DOHH2 (cell line): ENCODE data around the gene CHCHD4.

Source experiments
- H3F3A ChIP-seq: fragments of 200-600 bp; sonication (generic), shearing (Covaris generic); 2 replicates; pipeline ENCODE4 v1.6.0; 2016; ENCODE audit warnings: antibody characterized with exemption, mild to moderate bottlenecking; ENCODE audit not compliant: control insufficient read depth, insufficient read depth
- H3K27ac ChIP-seq: fragments of 200-600 bp; sonication (generic); 2 replicates; pipeline ENCODE4 v1.5.1; 2014; ENCODE audit warnings: low read depth, mild to moderate bottlenecking, low read length, moderate library complexity
- H3K27me3 ChIP-seq: fragments of 200-600 bp; sonication (generic); 2 replicates; pipeline ENCODE4 v1.6.1; 2014; ENCODE audit warnings: mild to moderate bottlenecking, low read length, mixed read lengths; ENCODE audit not compliant: control insufficient read depth
- H3K36me3 ChIP-seq: fragments of 200-600 bp; sonication (generic); 2 replicates; pipeline ENCODE4 v1.6.1; 2014; ENCODE audit warnings: mild to moderate bottlenecking, low read length, moderate library complexity, mixed read lengths; ENCODE audit not compliant: control insufficient read depth
- H3K4me1 ChIP-seq: fragments of 200-600 bp; sonication (generic); 2 replicates; pipeline ENCODE4 v1.6.1; 2014; ENCODE audit warnings: mild to moderate bottlenecking, low read length, mixed read lengths; ENCODE audit not compliant: control insufficient read depth
- H3K4me2 ChIP-seq: fragments of 200-600 bp; sonication (generic); 2 replicates; pipeline ENCODE4 v1.6.0; 2014; ENCODE audit warnings: mild to moderate bottlenecking, low read length, moderate library complexity
- H3K4me3 ChIP-seq: fragments of 200-600 bp; sonication (generic); 2 replicates; pipeline ENCODE4 v1.5.1; 2014; ENCODE audit warnings: mild to moderate bottlenecking, low read length, mixed read lengths
- H3K79me2 ChIP-seq: fragments of 200-600 bp; sonication (generic); 2 replicates; pipeline ENCODE4 v1.6.1; 2014; ENCODE audit warnings: mild to moderate bottlenecking, low read length, mixed read lengths; ENCODE audit not compliant: control insufficient read depth
- H3K9me2 ChIP-seq: fragments of 200-600 bp; sonication (generic); replicated peaks from 2 replicates; pipeline ENCODE4 v1.6.1; 2014; ENCODE audit warnings: mild to moderate bottlenecking, low read length, mixed read lengths; ENCODE audit not compliant: control insufficient read depth
- H3K9me3 ChIP-seq: fragments of 200-600 bp; sonication (generic); 2 replicates; pipeline ENCODE4 v1.6.1; 2014; ENCODE audit warnings: antibody characterized with exemption, low read length, mixed read lengths; ENCODE audit not compliant: control insufficient read depth, insufficient read depth
- H4K20me1 ChIP-seq: fragments of 200-600 bp; sonication (generic); 2 replicates; pipeline ENCODE4 v1.6.0; 2014; ENCODE audit warnings: low read depth, mild to moderate bottlenecking, antibody characterized with exemption, low read length, moderate library complexity; ENCODE audit not compliant: control insufficient read depth, insufficient read depth
- EZH2phosphoT487 ChIP-seq: fragments of 200-600 bp; sonication (generic); IDR thresholded peaks from 2 replicates; pipeline ENCODE4 v1.6.1; 2017; ENCODE audit warnings: borderline replicate concordance, mild to moderate bottlenecking, antibody characterized with exemption, low read length, moderate library complexity, mixed read lengths
- TF ChIP-seq, protein P1 (sequence below): fragments of 200-600 bp; sonication (generic); IDR thresholded peaks from one replicate; pipeline ENCODE4 v1.5.1; 2014; ENCODE audit warnings: antibody characterized with exemption, mild to moderate bottlenecking, low read depth, low read length; ENCODE audit not compliant: poor library complexity, severe bottlenecking

CHCHD4 gene

DNA sequence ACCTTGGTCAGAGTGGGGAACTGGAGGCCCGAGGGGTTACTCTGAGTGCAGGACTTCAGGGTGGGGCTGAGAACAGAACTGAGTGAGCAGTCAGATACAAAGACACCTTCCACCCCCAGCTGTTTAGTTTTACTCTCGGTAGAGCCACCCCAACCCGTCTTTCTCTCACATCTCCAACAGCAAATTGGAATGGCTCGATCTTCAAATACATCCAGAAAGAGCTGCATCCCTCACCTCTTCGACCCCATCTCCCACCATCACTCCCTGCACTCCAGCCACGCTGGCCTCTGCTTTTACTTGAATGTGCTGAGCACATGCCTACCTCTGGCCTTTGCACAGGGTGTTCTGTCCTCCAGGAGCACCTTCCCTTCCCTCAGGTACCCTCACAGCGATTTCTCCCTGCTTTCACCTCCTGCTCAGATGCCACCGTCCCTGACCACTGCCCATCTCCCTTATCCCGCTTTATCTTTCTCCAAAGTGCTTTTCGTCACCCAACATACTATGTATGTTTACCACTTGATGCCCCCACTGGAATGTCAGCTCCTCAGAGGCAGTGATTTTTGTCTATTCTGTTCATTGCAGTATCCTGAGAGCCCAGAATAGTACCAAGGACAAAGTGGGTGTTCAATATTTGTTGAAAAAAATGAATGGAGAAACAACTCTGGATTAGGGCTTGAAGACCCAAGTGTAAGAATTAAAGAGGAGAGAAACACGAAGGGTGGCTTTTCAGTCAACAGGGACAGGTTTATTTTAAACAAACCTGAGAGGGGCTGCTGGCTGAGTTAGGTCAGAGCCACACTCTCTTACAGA, 4.4 kb downstream of the CHCHD4 start:
- Histone ChIP-seq H3K4me2 (no peak overlapping the region), H3F3A (no peaks in the 10 kb centered on the region), H3K4me3 (no peak overlapping the region), H3K79me2 (peaks cover 81% of the 10 kb centered on the region), H3K4me1 (peaks cover 24% of the 10 kb centered on the region), H3K36me3 (peaks cover 87% of the 10 kb centered on the region), H3K9me2 (no peaks in the 10 kb centered on the region), H4K20me1 (peaks cover 4% of the 10 kb centered on the region; the same call in 1 of the 2 replicates), H3K27ac (no peak overlapping the region), H3K9me3 (no peaks in the 10 kb centered on the region), H3K27me3 (no peaks in the 10 kb centered on the region)
- no peak for TF ChIP-seq EZH2phosphoT487
- TF ChIP-seq, protein P1, sequence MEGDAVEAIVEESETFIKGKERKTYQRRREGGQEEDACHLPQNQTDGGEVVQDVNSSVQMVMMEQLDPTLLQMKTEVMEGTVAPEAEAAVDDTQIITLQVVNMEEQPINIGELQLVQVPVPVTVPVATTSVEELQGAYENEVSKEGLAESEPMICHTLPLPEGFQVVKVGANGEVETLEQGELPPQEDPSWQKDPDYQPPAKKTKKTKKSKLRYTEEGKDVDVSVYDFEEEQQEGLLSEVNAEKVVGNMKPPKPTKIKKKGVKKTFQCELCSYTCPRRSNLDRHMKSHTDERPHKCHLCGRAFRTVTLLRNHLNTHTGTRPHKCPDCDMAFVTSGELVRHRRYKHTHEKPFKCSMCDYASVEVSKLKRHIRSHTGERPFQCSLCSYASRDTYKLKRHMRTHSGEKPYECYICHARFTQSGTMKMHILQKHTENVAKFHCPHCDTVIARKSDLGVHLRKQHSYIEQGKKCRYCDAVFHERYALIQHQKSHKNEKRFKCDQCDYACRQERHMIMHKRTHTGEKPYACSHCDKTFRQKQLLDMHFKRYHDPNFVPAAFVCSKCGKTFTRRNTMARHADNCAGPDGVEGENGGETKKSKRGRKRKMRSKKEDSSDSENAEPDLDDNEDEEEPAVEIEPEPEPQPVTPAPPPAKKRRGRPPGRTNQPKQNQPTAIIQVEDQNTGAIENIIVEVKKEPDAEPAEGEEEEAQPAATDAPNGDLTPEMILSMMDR: no peak

DNA sequence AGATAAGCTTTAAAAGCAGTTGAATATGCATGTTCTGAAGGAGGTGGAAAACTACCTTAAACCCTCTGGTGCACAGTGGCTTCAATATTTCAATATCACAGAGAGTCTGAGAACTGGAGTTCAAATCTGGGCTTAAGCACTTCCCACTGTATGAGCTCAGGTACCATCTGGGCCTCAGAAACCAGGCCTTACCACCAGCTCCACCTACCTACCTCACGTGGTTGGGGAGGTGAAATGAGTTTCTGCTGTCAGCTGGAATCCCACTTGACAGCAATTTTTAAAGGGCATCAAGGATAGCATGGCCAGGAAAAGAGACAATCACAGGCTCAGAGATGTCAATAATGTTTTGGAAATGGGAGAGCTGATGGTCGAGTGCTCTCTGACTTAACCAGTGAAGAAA, 5.0 kb downstream of the CHCHD4 start:
- no peak for TF ChIP-seq EZH2phosphoT487
- TF ChIP-seq, protein P1: no peak
- no peaks in the 10 kb centered on the region for H3K9me3 ChIP-seq
- H3K79me2 ChIP-seq: peaks cover 76% of the 10 kb centered on the region
- no peaks in the 10 kb centered on the region for H3K27me3 ChIP-seq
- H3F3A ChIP-seq: no peaks in the 10 kb centered on the region
- H3K9me2 ChIP-seq: no peaks in the 10 kb centered on the region
- peaks cover 24% of the 10 kb centered on the region for H3K4me1 ChIP-seq
- H3K4me3 ChIP-seq: no peak overlapping the region
- H3K27ac ChIP-seq: no peak overlapping the region
- no peak overlapping the region for H3K4me2 ChIP-seq
- H4K20me1 ChIP-seq: peaks cover 4% of the 10 kb centered on the region; the same call in 1 of the 2 replicates
- H3K36me3 ChIP-seq: peaks cover 94% of the 10 kb centered on the region

DNA sequence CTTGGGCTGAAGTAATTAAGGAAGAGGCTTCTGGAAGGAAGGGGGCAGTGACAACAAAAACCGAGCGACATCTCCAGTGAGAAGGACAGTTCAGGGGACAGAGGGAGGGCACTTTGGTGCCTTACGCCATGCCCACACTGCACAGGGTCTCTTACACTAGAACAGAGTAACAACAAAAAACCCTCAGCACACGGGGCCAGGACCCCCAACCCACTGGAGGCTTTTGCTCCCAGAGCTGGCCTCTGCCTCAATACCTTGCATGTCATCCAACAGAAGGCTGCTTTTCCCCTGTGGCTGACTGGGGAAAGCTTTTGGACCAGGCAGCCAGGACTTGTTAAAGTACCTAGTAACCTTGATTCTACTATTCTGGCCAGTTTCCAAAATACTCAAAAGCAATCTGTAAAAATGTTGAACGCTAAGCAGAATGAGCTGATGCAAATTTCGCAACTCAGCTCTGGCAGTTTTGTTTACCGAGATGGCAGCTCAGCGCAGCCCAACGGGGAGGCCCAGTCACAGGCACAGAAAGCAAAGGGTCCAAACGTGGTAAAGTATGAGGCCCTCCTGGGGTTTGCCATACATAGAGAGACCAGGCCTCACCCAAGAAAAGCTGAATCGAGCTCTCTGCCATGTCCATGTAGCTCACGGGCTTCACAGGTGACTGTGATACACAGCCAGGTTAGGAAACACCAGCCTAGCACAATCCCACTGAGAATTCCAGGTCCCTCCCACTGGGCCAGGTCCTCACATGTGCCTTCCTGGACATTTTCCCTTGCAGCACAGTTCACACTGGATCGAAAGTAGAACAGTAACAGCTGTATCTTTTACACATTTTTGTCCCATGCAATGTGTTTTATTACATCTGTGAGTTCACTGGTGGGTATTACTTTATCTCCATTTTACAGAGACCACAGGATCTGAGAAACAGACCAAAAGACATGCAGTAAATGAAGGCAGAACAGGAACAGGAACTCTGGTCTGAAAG, 6.0 kb downstream of the CHCHD4 start:
- H3K9me2 ChIP-seq: no peaks in the 10 kb centered on the region
- H3K4me3 ChIP-seq: no peak overlapping the region
- no peaks in the 10 kb centered on the region for H3K9me3 ChIP-seq
- TF ChIP-seq EZH2phosphoT487: no peak
- TF ChIP-seq, protein P1: no peak
- H3K27ac ChIP-seq: no peak overlapping the region
- peaks cover 67% of the 10 kb centered on the region for H3K79me2 ChIP-seq
- peaks cover 24% of the 10 kb centered on the region for H3K4me1 ChIP-seq
- no peak overlapping the region for H3K4me2 ChIP-seq
- H3F3A ChIP-seq: no peaks in the 10 kb centered on the region
- peaks cover 95% of the 10 kb centered on the region for H3K36me3 ChIP-seq
- peaks cover 4% of the 10 kb centered on the region; the same call in 1 of the 2 replicates for H4K20me1 ChIP-seq
- no peaks in the 10 kb centered on the region for H3K27me3 ChIP-seq
